Mesodermal cell (in vitro differentiated cells): ENCODE results near the gene CARD19.
A peak's percentile ranks its signal among the peaks of the same experiment; 100 is the strongest.
"Not testable (repeated sequence)": the region's sequence is repeated elsewhere in the genome, so short reads cannot be mapped to it uniquely, and the experiment has no call there.

ENCODE experiments used
- H3K27ac ChIP-seq: 2 replicates; pipeline ENCODE4 v1.7.0; 2013; ENCODE audit warnings: mild to moderate bottlenecking, low read depth, low read length, moderate library complexity; ENCODE audit not compliant: severe bottlenecking
- H3K36me3 ChIP-seq: 2 replicates; pipeline ENCODE4 v1.7.1; 2013; ENCODE audit warnings: mild to moderate bottlenecking, low read length, moderate library complexity; ENCODE audit not compliant: control insufficient read depth, insufficient read depth
- H3K4me1 ChIP-seq: one replicate; pipeline ENCODE4 v1.7.1; 2013; ENCODE audit warnings: mild to moderate bottlenecking, low read length; ENCODE audit not compliant: insufficient read depth, control insufficient read depth, poor library complexity, severe bottlenecking
- H3K4me3 ChIP-seq: 2 replicates; pipeline ENCODE4 v1.7.0; 2013; ENCODE audit warnings: low read length, control low read depth, mild to moderate bottlenecking; ENCODE audit not compliant: insufficient read depth, poor library complexity, severe bottlenecking; ENCODE audit errors: extremely low read depth
- H3K9me3 ChIP-seq: 2 replicates; pipeline ENCODE4 v1.7.1; 2013; ENCODE audit warnings: mild to moderate bottlenecking, low read length, moderate library complexity; ENCODE audit not compliant: control insufficient read depth
- WGBS, 2 experiments: methylation state at CpG; one replicate each; pipeline ENCODE4 v1.1.5; 2013; ENCODE audit warnings: missing lambda C conversion rate in 2 of 2; ENCODE audit not compliant: insufficient coverage in 2 of 2; 5-methylcytosine and 5-hydroxymethylcytosine counted together

CARD19 gene

DNA sequence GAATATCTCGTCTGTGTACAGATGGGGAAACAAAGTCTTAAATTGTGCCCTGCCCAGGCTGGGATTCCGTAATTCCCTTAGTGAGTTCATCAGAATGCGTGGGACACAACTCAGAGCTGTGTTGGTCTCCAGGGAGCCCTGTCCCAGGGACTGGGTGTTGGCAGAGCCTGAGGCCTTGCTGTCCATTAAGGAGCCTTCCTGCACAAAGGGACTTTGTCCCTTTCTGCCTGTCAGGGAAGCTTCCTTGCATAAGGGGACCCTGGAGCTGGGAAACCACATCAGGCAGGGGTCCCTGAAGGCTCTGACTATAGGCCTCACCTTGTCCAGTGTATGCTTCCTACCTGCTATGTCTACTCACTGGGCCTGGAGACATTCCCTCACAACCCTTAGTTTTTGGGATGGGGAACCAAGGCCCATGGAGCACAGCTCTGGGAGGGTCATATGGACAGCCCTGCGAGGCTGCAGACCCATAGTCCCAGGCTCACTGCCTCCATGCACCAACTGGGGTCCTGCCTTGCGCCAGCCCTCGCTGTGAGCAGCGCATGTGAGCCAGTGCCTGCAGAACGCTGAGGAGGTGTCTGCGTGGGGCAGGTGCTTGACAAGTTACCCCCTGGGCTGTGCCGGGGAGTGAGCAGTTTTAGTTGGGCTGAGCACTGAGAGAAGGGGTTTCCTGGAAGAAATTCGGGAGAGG, 1.6 kb downstream of the CARD19 start:
- 88% methylated on average over 11 of the region's 11 CpGs for WGBS, 2 experiments
- Histone ChIP-seq H3K36me3 (no peaks in the 10 kb centered on the region), H3K9me3 (no peaks in the 10 kb centered on the region), H3K4me3 (no peak overlapping the region), H3K27ac (no peak overlapping the region), H3K4me1 (peaks cover 16% of the 10 kb centered on the region)

DNA sequence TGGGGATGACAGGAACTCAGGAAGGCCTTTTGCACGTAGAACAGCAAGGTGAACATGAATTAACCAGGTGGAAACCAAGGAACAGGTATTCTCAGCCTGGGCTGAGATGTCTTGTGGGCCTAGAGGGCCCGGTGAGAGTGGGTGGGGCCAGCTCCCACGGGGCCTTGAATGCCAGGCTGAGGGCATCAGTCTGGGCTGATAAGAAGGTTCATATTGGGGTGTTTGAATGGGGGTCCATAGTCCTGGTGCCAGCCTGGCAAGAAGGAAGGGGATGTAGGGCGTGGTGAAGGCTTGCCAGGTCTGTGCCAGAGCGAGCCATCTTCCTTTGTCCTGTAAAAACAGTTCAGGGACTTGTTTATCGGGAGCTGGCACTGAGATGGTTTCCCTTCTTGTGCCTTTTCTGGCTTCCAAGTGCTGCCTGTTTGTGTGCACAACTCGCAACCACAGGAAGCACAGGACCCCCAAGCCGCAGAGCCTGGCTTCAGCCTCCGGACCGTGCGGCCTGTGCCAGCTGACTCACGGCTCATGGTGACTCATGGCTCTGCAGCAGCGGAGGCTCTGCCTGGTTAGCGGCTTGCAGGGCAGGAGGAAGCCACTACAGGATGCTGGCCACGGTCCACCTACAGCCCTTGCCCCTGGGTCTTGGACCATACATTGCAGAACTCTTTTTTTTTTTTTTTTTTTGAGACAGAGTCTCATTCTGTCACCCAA, 2.4 kb downstream of the CARD19 start:
- 82 to 84% methylated on average over 14 to 15 of the region's 15 CpGs for WGBS, 2 experiments
- H3K4me1 ChIP-seq, result peaks cover 16% of the 10 kb centered on the region
- H3K4me3 ChIP-seq, result no peak overlapping the region
- no peaks in the 10 kb centered on the region for H3K36me3 ChIP-seq
- H3K27ac ChIP-seq, result peak overlapping the region; percentile 45
- H3K9me3 ChIP-seq, result no peaks in the 10 kb centered on the region

DNA sequence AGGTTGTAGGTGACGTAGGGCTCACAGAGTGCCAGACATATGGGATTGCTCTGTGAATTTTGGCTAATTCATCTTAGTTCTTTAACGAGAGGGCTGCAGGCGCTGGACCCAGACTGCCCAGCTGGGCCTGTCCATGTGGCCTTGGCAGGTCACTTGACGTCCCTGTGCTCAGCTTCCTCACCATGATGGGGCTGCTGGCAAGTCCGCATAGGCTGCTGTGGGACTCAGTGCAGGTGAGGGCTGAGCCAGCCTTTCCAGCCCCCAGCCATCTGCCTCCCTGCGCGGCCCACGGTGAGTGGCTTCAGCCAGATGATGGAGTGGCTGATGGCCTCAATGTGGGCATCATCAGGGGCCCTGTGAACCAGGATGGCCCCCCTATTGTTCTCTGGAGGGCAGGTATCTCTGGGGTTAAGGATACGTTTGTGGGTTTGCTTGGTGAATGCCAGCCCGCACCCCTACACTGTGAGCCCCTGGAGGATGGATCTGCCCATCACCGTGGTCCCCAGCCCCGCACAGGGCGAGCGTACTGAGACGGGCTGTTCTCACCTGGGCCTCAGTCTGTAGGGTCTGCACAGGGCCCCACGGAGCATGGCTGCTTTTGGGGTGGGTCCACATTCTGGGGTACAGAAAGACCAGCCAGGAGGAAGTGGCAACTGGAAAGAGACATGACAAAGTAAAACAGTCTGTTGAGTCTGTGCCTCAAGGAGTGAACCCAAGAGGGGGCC, 3.7 kb downstream of the CARD19 start:
- peaks cover 16% of the 10 kb centered on the region for H3K4me1 ChIP-seq
- no peak overlapping the region for H3K4me3 ChIP-seq
- no peaks in the 10 kb centered on the region for H3K9me3 ChIP-seq
- H3K27ac ChIP-seq, result no peak overlapping the region
- WGBS, 2 experiments, result 92 to 93% methylated on average over 9 to 15 of the region's 16 CpGs
- H3K36me3 ChIP-seq, result no peaks in the 10 kb centered on the region

DNA sequence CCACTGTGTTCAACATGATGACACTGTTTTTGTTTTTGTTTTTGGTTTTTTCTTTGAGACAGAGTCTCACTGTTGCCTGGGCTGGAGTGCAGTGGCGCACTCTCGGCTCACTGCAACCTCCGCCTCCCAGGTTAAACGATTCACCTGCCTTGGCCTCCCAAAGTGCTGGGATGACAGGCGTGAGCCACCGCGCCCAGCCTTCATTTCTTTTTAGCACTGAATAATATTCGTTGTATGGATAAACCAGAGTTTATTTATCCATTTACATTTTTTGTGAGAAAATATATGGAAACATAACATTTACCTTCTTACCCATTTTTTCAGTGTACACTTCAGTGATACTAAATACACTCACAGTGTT, 4.2 kb downstream of the CARD19 start:
- Histone ChIP-seq H3K9me3 (no peaks in the 10 kb centered on the region), H3K36me3 (no peaks in the 10 kb centered on the region), H3K4me1 (peaks cover 16% of the 10 kb centered on the region), H3K4me3 (no peak overlapping the region), H3K27ac (no peak overlapping the region)
- WGBS, 2 experiments, result 97 to 100% methylated on average over 2 to 4 of the region's 8 CpGs

DNA sequence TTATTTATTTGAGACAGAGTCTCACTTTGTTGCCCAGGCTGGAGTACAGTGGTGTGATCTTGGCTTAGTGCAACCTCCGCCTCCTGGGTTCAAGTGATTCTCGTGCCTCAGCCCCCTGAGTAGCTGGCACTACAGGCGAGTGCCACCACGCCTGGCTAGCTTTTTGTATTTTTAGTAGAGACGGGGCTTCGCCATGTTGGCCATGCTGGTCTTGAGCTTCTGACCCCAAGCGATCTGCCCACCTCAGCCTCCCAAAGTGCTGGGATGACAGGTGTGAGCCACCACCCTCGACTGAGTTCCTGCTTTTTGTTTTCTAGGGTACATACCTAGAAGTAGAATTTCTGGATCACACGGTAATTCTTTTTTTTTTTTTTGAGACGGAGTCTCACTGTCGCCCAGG, 5.1 kb downstream of the CARD19 start:
- H3K9me3 ChIP-seq, H3K27ac ChIP-seq, H3K4me3 ChIP-seq, H3K36me3 ChIP-seq: not testable (repeated sequence)
- peaks cover 16% of the 10 kb centered on the region for H3K4me1 ChIP-seq
- 89 to 90% methylated on average over 9 of the region's 11 CpGs for WGBS, 2 experiments

DNA sequence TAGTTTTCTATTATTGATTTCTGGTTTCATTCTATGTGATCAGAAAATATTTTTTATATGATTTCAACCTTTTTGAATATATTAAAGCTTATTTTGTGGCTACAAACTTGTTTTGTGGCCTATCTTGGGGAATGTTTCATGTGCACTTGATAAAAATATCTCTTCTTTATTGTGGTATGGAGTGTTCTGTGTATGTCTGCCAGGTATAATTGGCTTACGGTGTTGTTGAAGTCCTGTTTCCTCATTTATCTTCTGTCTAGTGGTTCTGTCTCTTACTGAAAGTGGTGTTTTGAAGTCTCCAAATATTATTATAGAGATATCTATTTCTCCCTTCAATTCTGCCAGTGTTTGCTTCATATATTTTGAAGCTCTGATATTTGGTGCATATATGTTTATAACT, 9.6 kb downstream of the CARD19 start:
- Histone ChIP-seq H3K4me3 (no peak overlapping the region), H3K4me1 (no peaks in the 10 kb centered on the region), H3K36me3 (peaks cover 12% of the 10 kb centered on the region), H3K27ac (no peak overlapping the region), H3K9me3 (no peaks in the 10 kb centered on the region)
- WGBS, 2 experiments, result 100% methylated on average over 1 of the region's 1 CpG; no CpG with 5 or more reads in 1 of the 2 experiments

DNA sequence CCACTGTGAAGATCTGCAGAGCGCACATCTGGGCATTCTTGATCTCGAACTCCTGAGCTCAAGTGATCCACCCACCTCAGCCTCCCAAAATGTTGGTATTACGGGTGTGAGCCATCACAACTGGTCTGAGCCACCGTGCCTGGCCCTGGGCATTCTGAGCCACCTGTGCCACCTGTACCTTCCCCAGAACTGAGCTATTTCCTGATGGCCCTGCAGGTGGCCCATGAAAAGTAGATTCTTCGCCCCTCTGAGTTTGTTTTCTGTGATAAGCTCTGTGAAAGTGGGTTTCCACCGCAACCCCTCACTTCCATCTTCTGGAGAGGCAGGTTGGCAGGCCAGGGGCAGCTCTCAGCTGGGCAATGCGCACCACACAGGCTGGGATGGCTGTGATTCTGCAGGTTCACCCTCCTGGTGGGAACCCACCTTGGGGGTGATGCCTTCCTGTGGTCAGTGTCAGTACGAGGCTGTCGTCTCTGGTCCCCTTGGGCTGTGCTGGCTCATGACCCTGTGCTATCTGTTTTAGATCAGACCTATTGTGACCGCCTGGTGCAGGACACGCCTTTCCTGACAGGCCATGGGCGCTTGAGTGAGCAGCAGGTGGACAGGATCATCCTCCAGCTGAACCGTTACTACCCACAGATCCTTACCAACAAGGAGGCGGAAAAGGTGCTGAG, 11.3 kb downstream of the CARD19 start:
- no peaks in the 10 kb centered on the region for H3K4me1 ChIP-seq
- no peaks in the 10 kb centered on the region for H3K9me3 ChIP-seq
- WGBS, 2 experiments, result 89 to 96% methylated on average over 8 to 11 of the region's 14 CpGs
- no peak overlapping the region for H3K27ac ChIP-seq
- no peak overlapping the region for H3K4me3 ChIP-seq
- peaks cover 16% of the 10 kb centered on the region for H3K36me3 ChIP-seq

DNA sequence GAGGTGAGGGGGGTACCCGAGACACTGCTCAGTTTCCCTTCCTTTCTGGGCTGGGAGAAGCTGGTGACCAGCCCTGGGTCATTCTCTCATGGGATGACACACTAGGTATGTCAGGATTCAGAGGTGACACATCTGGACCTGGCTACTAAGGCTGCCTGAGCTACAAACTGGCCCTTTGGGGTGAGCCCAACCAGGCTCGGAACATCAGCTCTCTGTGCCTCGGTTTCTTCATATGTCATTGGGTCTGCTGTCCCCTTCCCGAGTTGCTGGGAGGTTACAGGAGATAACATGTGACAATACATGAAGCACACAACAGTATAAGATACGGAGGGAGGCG, 11.8 kb downstream of the CARD19 start:
- no peaks in the 10 kb centered on the region for H3K9me3 ChIP-seq
- 95 to 96% methylated on average over 4 to 6 of the region's 6 CpGs for WGBS, 2 experiments
- H3K27ac ChIP-seq, result no peak overlapping the region
- peaks cover 16% of the 10 kb centered on the region for H3K36me3 ChIP-seq
- no peak overlapping the region for H3K4me3 ChIP-seq
- H3K4me1 ChIP-seq, result no peaks in the 10 kb centered on the region

DNA sequence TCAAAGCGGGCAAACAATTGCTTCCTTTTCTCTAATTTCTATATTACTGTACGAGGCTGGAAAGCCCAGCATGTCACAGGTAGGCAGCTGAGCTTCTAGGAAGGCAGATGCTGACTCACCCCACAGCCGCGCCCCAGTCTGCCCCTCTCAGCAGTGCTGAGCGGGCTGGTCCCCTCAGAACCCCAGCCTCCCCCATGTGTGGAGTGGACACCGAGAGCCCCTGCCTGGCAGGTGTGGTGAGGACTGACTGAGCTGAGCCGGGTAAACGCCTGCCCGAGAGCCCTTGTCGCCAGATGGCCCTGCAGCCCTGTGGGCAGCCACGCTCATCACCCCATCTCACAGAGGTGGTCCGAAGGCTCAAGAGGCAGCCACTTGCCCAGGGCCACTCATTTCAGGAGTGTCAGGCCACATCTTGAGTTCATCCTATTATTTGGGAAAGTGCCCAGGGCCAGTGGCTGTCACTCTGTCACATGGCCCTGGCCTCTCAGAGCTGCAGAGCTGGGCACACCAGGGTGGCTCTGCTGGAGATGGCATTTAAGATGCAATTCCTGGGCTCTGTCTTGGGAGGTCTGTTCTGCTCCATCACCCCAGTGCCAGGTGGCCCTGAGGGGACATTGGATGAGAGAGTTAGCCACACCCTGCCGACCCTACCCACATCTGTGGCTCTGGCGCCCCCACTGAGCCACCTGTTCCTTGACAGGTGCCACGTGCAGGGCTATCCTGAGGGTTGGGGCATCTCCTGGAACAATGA, 12.4 kb downstream of the CARD19 start:
- no peak overlapping the region for H3K27ac ChIP-seq
- peaks cover 18% of the 10 kb centered on the region for H3K36me3 ChIP-seq
- no peak overlapping the region for H3K4me3 ChIP-seq
- WGBS, 2 experiments, result 86 to 91% methylated on average over 13 to 14 of the region's 15 CpGs
- no peaks in the 10 kb centered on the region for H3K4me1 ChIP-seq
- no peaks in the 10 kb centered on the region for H3K9me3 ChIP-seq

DNA sequence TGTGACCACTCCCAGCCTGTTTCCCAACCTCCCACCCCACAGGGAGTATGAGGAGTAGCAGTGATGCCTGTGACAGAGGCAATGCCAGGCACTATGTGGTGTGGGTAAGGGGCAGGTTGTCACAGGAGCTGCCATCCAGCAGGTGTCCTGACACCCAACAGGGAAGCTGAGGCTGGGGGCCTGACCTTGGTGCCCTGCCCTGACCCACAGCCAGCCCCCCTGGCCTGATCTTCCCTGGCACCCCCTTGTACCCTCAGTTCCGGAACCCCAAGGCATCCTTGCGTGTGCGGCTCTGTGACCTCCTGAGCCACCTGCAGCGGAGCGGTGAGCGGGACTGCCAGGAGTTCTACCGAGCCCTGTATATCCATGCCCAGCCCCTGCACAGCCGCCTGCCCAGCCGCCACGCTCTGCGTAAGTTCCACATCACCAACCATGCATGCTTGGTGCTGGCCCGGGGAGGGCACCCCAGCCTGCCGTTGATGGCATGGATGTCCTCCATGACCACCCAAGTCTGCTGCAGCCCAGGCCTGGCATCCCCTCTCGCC, 14.4 kb downstream of the CARD19 start:
- no peaks in the 10 kb centered on the region for H3K4me1 ChIP-seq
- H3K27ac ChIP-seq, result no peak overlapping the region
- no peaks in the 10 kb centered on the region for H3K9me3 ChIP-seq
- H3K36me3 ChIP-seq, result peaks cover 25% of the 10 kb centered on the region
- H3K4me3 ChIP-seq, result no peak overlapping the region
- 95 to 98% methylated on average over 12 to 14 of the region's 14 CpGs for WGBS, 2 experiments
